SK-N-SH (cell line): ENCODE data around the gene ETDB.

Experiments
- CTCF ChIP-seq: fragments of 200-600 bp; sonication (generic); IDR thresholded peaks from 2 replicates; pipeline ENCODE4 v1.6.1; 2017; ENCODE audit warnings: antibody characterized with exemption, mild to moderate bottlenecking, moderate library complexity
- EP300 ChIP-seq, 2 experiments: IDR thresholded peaks; 2 replicates each; pipeline versions ENCODE4 v1.4.0 to v1.6.1; 2012; ENCODE audit warnings: borderline replicate concordance in 1 of 2, low read depth in 1 of 2, low read length in 1 of 2
- GABPA ChIP-seq: IDR thresholded peaks from 2 replicates; pipeline ENCODE4 v1.4.0; 2012; ENCODE audit warnings: low read depth, mild to moderate bottlenecking
- MXI1 ChIP-seq: IDR thresholded peaks from 2 replicates; pipeline ENCODE4 v1.6.1; 2012; ENCODE audit warnings: mild to moderate bottlenecking, low read depth, low read length, improper control_type of control experiment
- NFIC ChIP-seq: IDR thresholded peaks from 2 replicates; pipeline ENCODE4 v1.4.0; 2012; ENCODE audit warnings: borderline replicate concordance
- RCOR1 ChIP-seq: fragments of 150-350 bp; IDR thresholded peaks from 2 replicates; pipeline ENCODE4 v1.6.1; 2017; ENCODE audit warnings: antibody characterized with exemption, low read length
- REST ChIP-seq: IDR thresholded peaks from 2 replicates; pipeline ENCODE4 v1.6.1; 2012; ENCODE audit warnings: mild to moderate bottlenecking, low read depth, low read length, moderate library complexity
- SMC3 ChIP-seq: IDR thresholded peaks from 2 replicates; pipeline ENCODE4 v1.6.1; 2012; ENCODE audit warnings: low read depth, low read length, improper control_type of control experiment
- TAF1 ChIP-seq: IDR thresholded peaks from 2 replicates; pipeline ENCODE4 v1.6.1; 2012; ENCODE audit warnings: low read depth, mild to moderate bottlenecking, low read length, moderate library complexity, borderline replicate concordance
- TF ChIP-seq, protein P1 (sequence below): fragments of 150-350 bp; IDR thresholded peaks from 2 replicates; pipeline ENCODE4 v1.6.1; 2017; ENCODE audit warnings: antibody characterized with exemption, low read length, low read depth, borderline replicate concordance
- TF ChIP-seq, protein P2 (sequence below): IDR thresholded peaks from 2 replicates; pipeline ENCODE4 v1.4.0; 2012; ENCODE audit warnings: low read depth
- TF ChIP-seq, protein P3 (sequence below): fragments of 150-350 bp; IDR thresholded peaks from 2 replicates; pipeline ENCODE4 v1.6.1; 2016; ENCODE audit warnings: mild to moderate bottlenecking, low read depth, low read length

- TF ChIP-seq, protein P1, sequence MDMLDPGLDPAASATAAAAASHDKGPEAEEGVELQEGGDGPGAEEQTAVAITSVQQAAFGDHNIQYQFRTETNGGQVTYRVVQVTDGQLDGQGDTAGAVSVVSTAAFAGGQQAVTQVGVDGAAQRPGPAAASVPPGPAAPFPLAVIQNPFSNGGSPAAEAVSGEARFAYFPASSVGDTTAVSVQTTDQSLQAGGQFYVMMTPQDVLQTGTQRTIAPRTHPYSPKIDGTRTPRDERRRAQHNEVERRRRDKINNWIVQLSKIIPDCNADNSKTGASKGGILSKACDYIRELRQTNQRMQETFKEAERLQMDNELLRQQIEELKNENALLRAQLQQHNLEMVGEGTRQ = no peak
- no peak for TF ChIP-seq CTCF
- TF ChIP-seq MXI1 = no peak
- no peak for TF ChIP-seq REST
- no peak for TF ChIP-seq SMC3
- TF ChIP-seq RCOR1 = no peak
- no peak for TF ChIP-seq NFIC
- TF ChIP-seq, protein P2, sequence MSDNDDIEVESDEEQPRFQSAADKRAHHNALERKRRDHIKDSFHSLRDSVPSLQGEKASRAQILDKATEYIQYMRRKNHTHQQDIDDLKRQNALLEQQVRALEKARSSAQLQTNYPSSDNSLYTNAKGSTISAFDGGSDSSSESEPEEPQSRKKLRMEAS = no peak
- TF ChIP-seq EP300 (IDR thresholded peaks at IDR 0.05; ENCODE audit: borderline replicate concordance in 1 of 2, low read depth in 1 of 2, low read length in 1 of 2) = no peak
- TF ChIP-seq, protein P3, sequence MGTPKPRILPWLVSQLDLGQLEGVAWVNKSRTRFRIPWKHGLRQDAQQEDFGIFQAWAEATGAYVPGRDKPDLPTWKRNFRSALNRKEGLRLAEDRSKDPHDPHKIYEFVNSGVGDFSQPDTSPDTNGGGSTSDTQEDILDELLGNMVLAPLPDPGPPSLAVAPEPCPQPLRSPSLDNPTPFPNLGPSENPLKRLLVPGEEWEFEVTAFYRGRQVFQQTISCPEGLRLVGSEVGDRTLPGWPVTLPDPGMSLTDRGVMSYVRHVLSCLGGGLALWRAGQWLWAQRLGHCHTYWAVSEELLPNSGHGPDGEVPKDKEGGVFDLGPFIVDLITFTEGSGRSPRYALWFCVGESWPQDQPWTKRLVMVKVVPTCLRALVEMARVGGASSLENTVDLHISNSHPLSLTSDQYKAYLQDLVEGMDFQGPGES = no peak
- no peak for TF ChIP-seq TAF1
- no peak for TF ChIP-seq GABPA
Measured at GRCh38 chrX:135095715-135096114, 24.6 kb downstream of the ETDB start.
